ENCODE data around the gene XRN1.

DNA sequence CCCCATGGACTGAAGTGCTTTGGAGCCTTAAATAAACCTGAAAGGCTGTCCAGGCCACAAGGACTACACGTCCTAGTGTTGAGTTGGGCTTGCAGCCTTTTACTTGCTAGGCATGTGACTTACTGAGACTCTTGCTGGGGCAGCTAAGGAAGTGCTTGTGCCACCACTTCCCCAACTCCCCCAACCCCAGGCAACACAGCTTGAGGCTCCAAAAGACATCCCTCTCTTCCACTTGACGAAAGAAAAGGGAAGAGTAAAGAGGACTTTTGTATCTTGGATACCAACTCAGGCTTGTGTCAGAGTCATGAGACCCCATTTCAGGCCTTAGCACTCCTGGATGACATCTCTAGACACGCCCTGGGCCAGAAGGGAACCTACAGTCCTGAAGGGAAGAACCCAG, 109.8 kb downstream of the XRN1 start:
- TF ChIP-seq CTCF (IDR thresholded peaks at IDR 0.05 in 8 of 11, conservative IDR thresholded peaks at IDR 0.05 in 3 of 11), result no peak
- TF ChIP-seq POLR2A (IDR thresholded peaks at IDR 0.05), result no peak
- TF ChIP-seq POLR2AphosphoS5 (IDR thresholded peaks at IDR 0.05), result peak in 1 of 3 donors; percentile 16

Data from spleen (tissue), 7 donors.